HG02943 (cell line): ENCODE results near the gene CBLB.
A peak's percentile ranks its signal among the peaks of the same experiment; 100 is the strongest.

Source experiments
- ATAC-seq: cut with Tn5 transposase; IDR thresholded peaks from one replicate; pipeline ENCODE4 v1.9.1; 2021; ENCODE audit warnings: mild to moderate bottlenecking, low read depth, moderate library complexity; ENCODE audit not compliant: unreplicated experiment

CBLB gene

DNA sequence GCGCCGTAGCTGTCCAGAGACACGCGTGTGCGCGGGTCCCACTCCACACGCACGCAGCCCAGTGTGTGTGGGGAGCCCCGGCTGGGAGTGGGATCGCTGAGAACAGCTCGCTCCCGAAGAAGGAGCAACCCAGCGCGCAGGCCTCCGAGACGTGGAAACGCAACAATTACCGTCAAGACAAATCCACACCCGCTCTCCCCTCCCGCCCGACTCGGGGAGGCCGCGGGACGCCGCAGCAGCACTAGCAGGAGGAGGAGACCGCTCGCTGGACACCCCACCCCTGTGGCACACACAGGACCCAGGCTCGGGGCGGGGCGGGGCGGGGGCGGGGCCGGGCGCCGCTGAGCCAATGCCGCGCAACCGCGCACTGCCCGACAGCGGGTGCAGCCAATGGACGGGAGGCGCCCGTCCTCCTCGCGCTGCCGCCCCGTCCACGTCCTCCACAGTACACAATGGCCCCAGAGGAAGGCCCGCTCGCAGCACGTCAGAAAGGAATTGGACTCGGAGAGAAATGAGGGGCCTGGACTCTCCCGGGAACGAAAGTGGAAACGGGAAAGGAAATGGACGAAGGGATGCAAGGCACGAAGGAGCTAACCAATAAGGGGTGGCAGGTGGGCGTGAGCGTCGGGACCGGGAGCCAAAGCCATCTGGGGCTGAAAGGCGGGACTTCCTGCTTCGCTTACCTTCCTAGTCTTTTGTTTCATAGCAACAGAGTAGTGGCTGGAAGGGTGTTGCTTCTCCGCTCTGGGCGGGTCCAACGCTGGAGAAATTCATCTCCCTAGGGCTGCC, at the start of gene CBLB:
Gene CBLB, minus strand, starts transcription at position 271 of the 789 bp plus-strand sequence. CDS start 1,435 bp downstream, outside the sequence.
- ATAC-seq: peak; percentile 85

DNA sequence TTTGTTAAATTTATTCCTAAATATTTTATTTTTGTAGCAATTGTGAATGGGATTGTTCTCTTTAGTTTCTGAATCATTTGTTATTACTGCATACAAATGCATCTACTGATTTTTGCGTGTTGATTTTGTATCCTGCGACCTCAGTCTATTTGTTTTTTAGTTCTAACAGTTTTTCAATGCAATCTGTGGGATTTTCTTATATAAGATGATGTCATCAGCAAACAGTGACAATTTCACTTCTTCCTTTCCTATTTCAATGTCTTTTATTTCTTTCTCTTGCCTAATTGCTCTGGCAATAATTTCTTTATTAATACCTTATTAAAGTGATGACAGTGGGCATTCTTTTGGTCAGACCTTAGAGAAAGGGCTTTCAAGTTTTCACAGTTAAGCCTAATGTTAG, 48.0 kb upstream of the CBLB start:
- no peak for ATAC-seq

- ATAC-seq: no peak
Measured at GRCh38 chr3:105915524-105915923, 46.7 kb upstream of the CBLB start.

DNA sequence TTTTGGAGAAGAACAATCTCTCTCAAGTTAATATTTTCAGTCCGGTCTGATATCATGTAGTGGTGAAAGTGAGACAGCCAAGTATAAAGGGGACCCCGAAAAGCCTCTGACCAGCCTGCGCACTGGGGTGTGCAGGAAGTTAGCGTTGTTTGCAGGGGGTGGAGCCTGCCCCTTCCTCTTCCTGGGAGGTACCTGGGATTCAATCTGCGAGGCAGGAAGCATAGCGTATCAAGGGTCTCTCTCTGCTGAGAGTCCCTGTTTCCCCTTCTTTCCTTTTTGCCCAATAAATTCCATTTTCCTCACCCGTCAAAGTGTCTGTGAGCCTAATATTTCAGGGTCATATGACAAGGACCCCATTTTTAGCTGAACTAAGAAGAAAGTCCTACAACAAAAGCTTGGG, 44.8 kb upstream of the CBLB start:
- no peak for ATAC-seq

GRCh38 chr3:105912891-105913290, 44.1 kb upstream of the CBLB start:
- ATAC-seq: no peak

- no peak for ATAC-seq
Measured at GRCh38 chr3:105911496-105911895, 42.7 kb upstream of the CBLB start.

GRCh38 chr3:105907777-105908176, 39.0 kb upstream of the CBLB start:
- no peak for ATAC-seq

DNA sequence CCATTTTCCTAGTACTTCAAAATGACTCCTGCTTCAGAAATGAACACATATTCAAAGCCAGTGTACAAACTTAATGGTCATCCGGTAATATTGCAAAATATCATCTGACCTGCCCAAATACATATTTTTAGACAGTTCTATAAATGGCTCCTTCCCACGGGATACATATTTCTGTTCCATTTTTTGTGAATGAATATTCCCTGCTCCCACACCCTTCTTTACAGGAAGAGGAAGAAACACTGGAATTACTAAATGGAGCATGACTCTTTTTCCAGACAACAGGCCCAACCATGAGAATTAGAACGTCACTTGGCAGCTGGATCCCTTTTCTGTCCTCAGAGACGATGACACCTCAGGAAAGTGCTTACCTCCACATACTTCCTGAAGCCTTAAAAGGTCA, 38.0 kb upstream of the CBLB start:
- ATAC-seq: no peak

- no peak for ATAC-seq
Measured at GRCh38 chr3:105906345-105906744, 37.5 kb upstream of the CBLB start.

- ATAC-seq: no peak
Measured at GRCh38 chr3:105905328-105905727, 36.5 kb upstream of the CBLB start.

- no peak for ATAC-seq
Measured at GRCh38 chr3:105904678-105905284, 36.0 kb upstream of the CBLB start.

DNA sequence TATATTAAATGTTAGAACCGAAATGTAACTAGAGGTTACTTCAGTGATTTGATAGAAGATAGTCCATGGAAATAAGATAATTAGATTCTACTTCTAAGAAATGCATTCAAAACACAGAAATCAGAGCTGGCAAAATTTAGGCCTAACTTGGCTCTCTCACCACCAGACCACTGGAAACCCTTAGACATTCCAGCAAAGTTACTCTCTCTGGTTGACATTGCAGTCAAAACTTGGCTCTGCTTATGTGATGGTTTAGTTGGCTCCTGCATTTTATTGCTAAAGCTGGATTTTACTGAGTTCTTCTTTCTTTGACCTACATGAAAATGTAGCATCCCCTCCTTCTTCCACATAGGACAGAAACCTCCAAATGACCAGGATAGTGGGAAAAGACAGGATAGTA, 35.4 kb upstream of the CBLB start:
- ATAC-seq: no peak

DNA sequence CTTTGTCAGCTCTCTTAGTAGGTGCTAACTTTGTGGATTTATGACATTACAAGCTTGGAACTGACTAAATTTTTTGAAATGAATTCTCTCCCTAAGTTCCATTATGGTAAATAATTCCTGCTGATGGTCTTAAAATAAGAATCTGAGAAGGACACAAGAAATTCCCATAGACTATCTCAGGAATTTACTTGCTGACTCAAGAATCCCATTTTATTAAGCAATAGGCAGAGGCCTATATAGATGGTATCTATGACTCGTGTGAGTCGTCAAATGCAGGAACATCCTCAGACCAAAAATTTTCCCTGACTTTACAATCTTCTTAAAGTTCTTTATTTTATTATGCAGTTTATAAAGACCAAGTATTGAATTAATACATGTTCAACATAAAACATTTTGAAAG, 30.7 kb upstream of the CBLB start:
- ATAC-seq: no peak

- no peak for ATAC-seq
Measured at GRCh38 chr3:105891101-105891500, 22.3 kb upstream of the CBLB start.

DNA sequence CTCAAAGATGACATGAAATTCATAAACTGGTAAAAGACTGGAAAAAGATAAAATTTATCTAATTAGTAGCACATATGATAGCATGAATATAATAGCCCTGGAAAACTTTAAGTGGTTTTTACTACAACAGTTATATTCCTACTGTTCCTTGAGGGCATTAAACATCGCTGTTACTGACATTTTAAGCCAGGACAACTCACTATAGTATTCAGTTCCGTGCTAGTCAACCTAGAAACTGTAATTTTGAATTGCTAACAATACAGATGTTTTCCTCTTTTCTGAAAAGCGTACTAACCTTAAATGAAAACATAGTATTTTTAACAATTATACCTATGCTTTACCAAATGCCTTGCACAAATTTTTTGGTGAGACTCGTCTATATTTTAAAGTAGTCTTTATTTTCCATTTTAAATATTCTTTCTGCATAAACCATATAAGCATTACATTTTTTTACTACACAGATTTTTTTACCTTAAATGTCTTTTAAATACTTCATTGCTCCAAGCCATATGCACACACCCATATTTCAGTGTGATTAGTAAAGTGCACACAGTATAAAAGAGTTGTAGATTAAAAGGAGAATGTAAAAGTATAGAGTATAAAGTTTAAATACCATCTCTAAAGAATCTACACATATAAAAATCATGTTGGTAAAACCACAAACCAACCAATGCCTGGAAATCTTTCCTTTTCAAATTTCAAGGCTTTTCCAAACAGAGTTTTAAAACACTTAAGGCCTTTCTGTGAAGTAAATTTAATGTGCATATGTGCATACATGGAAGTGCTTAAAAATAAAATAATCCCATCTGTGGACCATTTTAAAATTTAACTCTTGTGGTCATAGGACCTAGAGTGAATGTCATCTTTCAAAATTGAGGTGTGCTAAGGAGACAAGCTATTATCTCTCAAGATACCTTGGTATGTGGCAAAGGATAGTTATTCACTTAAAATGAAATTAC, 20.1 kb upstream of the CBLB start:
- ATAC-seq: no peak

DNA sequence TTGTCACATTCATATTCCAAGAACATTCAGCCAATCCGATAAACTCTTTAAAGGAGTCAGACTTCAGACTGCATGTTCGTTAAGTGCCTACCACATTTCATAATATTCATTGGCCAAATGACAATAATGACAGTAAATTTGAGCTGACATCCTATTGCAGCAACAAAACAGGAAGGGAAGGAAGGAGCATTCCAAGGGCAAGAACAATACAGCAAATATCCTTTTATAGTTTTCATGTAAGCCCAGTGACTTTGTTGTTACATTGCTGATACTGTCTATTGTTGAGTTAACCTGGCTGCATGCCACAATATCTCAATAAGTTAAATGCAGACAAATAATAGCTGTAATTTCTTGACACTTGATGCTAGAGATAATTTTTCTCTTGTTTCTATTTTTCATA, 16.4 kb upstream of the CBLB start:
- no peak for ATAC-seq

- ATAC-seq: no peak
Measured at GRCh38 chr3:105883798-105884377, 15.1 kb upstream of the CBLB start.

- no peak for ATAC-seq
Measured at GRCh38 chr3:105880681-105881290, 12.0 kb upstream of the CBLB start.

DNA sequence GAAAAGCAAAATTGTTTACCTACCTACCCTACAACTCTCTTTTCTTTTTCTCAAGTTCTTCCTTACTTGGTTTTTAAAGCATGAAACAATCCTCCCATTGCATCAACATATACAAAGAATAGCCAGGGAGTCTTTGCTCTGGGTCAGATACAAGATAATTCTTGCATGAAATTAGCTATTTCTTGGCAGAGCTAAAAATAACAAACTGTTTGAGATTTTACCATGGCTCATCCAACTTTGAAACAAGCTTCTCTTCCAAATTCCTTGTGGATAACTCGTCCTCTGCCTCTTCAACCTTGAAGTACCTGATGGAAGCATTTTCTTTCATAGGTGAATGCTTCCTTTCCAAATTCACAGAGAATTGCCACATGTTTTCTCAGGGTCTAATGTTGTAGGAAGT, 9.2 kb upstream of the CBLB start:
- ATAC-seq: no peak

DNA sequence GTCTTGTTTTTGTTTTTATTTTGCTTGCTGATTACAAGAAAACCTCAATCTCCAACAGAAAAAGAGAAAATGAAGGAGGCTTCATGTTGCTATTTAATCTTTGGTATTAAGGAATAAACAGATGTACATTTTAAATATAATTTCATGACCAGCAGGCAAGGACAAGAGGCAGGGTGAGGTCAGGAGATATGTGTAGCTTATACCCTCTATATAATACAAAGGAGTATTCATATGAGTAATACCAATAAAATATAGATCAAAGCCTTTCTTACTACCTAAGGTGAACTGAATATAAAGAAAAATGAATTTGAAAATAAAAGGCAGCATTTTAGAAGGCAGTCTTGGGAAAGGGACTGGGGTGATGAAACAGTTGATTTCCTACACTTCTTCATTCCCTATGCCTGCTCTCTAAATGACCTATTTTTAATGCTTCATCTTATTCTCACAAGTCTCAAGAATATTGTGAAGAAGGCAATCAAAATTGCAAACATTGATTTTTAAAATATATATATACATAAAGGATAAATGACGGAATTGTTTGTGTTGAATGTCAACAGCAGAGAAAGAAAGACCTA, 8.6 kb upstream of the CBLB start:
- ATAC-seq: no peak
